HCT116 (cell line): ENCODE results near the gene CRYBG2. TPM values are rescaled to one million over a fixed set of nuclear protein-coding genes. Genes with fewer than 3 reads are reported as not detected.

ENCODE experiments used
- ATAC-seq: fragments of 200-7000 bp; cut with Tn5 transposase; 2 replicates; pipeline ENCODE4 v1.9.1; 2020; ENCODE audit warnings: mild to moderate bottlenecking, moderate library complexity
- BruUV-seq: library from RNA; stranded (reverse); fragments of 400-500 nt; replicated peaks from 2 replicates; lab custom pipeline; 2021; lab: Mats Ljungman, UMichigan
- CTCF ChIA-PET: fragments of 300-600 bp; sonication (Branson Sonifier 250); formaldehyde crosslinking; loops from one replicate; lab custom pipeline; 2021; ENCODE audit warnings: antibody characterized with exemption; lab: Charles Lee
- POLR2A ChIA-PET: fragments of 300-600, 350-600 bp; sonication (Branson Sonifier 250); formaldehyde crosslinking; loops from one replicate; lab custom pipeline; 2021; ENCODE audit warnings: antibody characterized with exemption; lab: Charles Lee
- RAD21 ChIA-PET, 2 experiments: fragments of 300-600 bp; sonication (Branson Sonifier 250); formaldehyde crosslinking; loops; one replicate each; lab custom pipeline; 2023; ENCODE audit warnings: low total read pairs in 2 of 2; ENCODE audit not compliant: uncharacterized antibody in 2 of 2, unreplicated experiment in 2 of 2, low non-redundant PET in 1 of 2; lab: Charles Lee
- DNase-seq: peaks from one replicate; pipeline ENCODE4 v3.0.0-alpha.2; 2010; ENCODE audit warnings: low read depth, low spot score
- H2AFZ ChIP-seq: fragments of 200-600 bp; shearing (Covaris generic), sonication (generic); 2 replicates; pipeline ENCODE4 v1.6.1; 2017; ENCODE audit warnings: low read depth, mixed run types, mixed read lengths, antibody characterized with exemption, low read length; ENCODE audit not compliant: poor library complexity, severe bottlenecking
- H3K27ac ChIP-seq: 2 replicates; pipeline ENCODE4 v1.5.1; 2012; ENCODE audit warnings: low read depth, low read length
- H3K27me3 ChIP-seq: fragments of 200-600 bp; sonication (generic); 2 replicates; pipeline ENCODE4 v1.6.1; 2016; ENCODE audit warnings: mixed run types, low read length, mixed read lengths; ENCODE audit not compliant: insufficient read depth
- H3K36me3 ChIP-seq, 2 experiments: fragments of 200-500 bp in 1 of 2; fragments of 200-600 bp in 1 of 2; sonication (Bioruptor generic) in 1 of 2; sonication (generic) in 1 of 2; 2 replicates each; pipeline versions ENCODE4 v1.5.1 to v1.6.1; 2014 to 2016; ENCODE audit warnings: low read length in 2 of 2, inconsistent platforms in 1 of 2, mixed read lengths in 1 of 2, mixed run types in 1 of 2; ENCODE audit not compliant: insufficient read depth in 2 of 2, control insufficient read depth in 1 of 2
- H3K4me1 ChIP-seq, 2 experiments: fragments of 200-600 bp in 1 of 2; sonication (generic) in 1 of 2; 2 replicates each; pipeline versions ENCODE4 v1.5.1 to v1.6.1; 2012 to 2017; ENCODE audit warnings: low read length in 2 of 2, inconsistent platforms in 1 of 2, mild to moderate bottlenecking in 1 of 2, mixed read lengths in 1 of 2, mixed run types in 1 of 2, moderate library complexity in 1 of 2; ENCODE audit not compliant: insufficient read depth in 2 of 2, control insufficient read depth in 1 of 2
- H3K4me2 ChIP-seq: fragments of 200-600 bp; sonication (generic); 2 replicates; pipeline ENCODE4 v1.6.1; 2017; ENCODE audit warnings: mixed run types, low read length, mixed read lengths
- H3K4me3 ChIP-seq, 2 experiments: fragments of 200-600 bp in 1 of 2; sonication (generic) in 1 of 2; replicated peaks in 1 of 2; 2 replicates each; pipeline ENCODE4 v1.5.1; 2011 to 2016; ENCODE audit warnings: low read length in 2 of 2, control low read depth in 1 of 2, low read depth in 1 of 2, mild to moderate bottlenecking in 1 of 2, mixed read lengths in 1 of 2, mixed run types in 1 of 2
- H3K79me2 ChIP-seq: fragments of 200-600 bp; sonication (generic); 2 replicates; pipeline ENCODE4 v1.6.1; 2017; ENCODE audit warnings: mild to moderate bottlenecking, mixed run types, low read length, moderate library complexity, mixed read lengths; ENCODE audit not compliant: insufficient read depth
- H3K9ac ChIP-seq: fragments of 200-600 bp; sonication (generic); 2 replicates; pipeline ENCODE4 v1.6.1; 2016; ENCODE audit warnings: low read length, mixed read lengths
- H3K9me2 ChIP-seq: fragments of 200-600 bp; sonication (generic), shearing (Covaris generic); 2 replicates; pipeline ENCODE4 v1.6.1; 2017; ENCODE audit warnings: mixed run types, mild to moderate bottlenecking, moderate library complexity; ENCODE audit not compliant: insufficient read depth
- H3K9me3 ChIP-seq, 2 experiments: fragments of 200-500 bp in 1 of 2; fragments of 200-600 bp in 1 of 2; sonication (Bioruptor generic) in 1 of 2; sonication (generic) in 1 of 2; 2 replicates each; pipeline ENCODE4 v1.6.1; 2014 to 2017; ENCODE audit warnings: low read length in 2 of 2, mixed read lengths in 2 of 2, inconsistent platforms in 1 of 2, low read depth in 1 of 2, mild to moderate bottlenecking in 1 of 2, mixed run types in 1 of 2, moderate library complexity in 1 of 2; ENCODE audit not compliant: control insufficient read depth in 1 of 2, insufficient read depth in 1 of 2
- H4K20me1 ChIP-seq: fragments of 200-600 bp; sonication (generic), shearing (Covaris generic); 2 replicates; pipeline ENCODE4 v1.6.1; 2017; ENCODE audit warnings: mixed run types, mild to moderate bottlenecking, moderate library complexity; ENCODE audit not compliant: insufficient read depth
- CEBPB ChIP-seq: IDR thresholded peaks from 2 replicates; pipeline ENCODE4 v1.6.1; 2012; ENCODE audit warnings: low read depth
- ELF1 ChIP-seq: IDR thresholded peaks from 2 replicates; pipeline ENCODE4 v1.6.1; 2012; ENCODE audit warnings: low read depth, borderline replicate concordance
- EZH2phosphoT487 ChIP-seq: fragments of 200-600 bp; IDR thresholded peaks from 2 replicates; pipeline ENCODE4 v1.6.1; 2018; ENCODE audit warnings: antibody characterized with exemption, borderline replicate concordance
- SIN3A ChIP-seq: IDR thresholded peaks from 2 replicates; pipeline ENCODE4 v1.6.1; 2012; ENCODE audit warnings: low read depth
- TCF7L2 ChIP-seq: IDR thresholded peaks from 2 replicates; pipeline ENCODE4 v1.7.0; 2011; ENCODE audit warnings: borderline replicate concordance, inconsistent platforms; ENCODE audit not compliant: insufficient read depth, insufficient read length; ENCODE audit errors: extremely low read depth
- ZNF274 ChIP-seq: fragments of 200-500 bp; sonication (Bioruptor generic); IDR thresholded peaks from 2 replicates; pipeline ENCODE4 v1.6.1; 2014; ENCODE audit warnings: mild to moderate bottlenecking, low read depth, low read length, inconsistent platforms
- intact Hi-C: fragments of 100-400 bp; cut with micrococcal nuclease; formaldehyde crosslinking; loops from 2 replicates; pipeline ENCODE4 v1.10.0; 2022
- total RNA-seq: library from RNA; stranded (reverse); gene quantifications from one replicate; pipeline ENCODE4 v1.2.1, GENCODE V29; 2021; ENCODE audit not compliant: unreplicated experiment
- TF ChIP-seq, protein P1 (sequence below), 3 experiments: fragments of 200-600 bp in 1 of 3; sonication (generic) in 1 of 3; IDR thresholded peaks in 2 of 3; conservative IDR thresholded peaks in 1 of 3; 2 replicates each; pipeline ENCODE4 v1.5.1; 2012 to 2017; ENCODE audit warnings: low read depth in 2 of 3, low read length in 2 of 3, antibody characterized with exemption in 1 of 3, borderline replicate concordance in 1 of 3, control low read depth in 1 of 3, mild to moderate bottlenecking in 1 of 3, mixed read lengths in 1 of 3, mixed run types in 1 of 3, moderate library complexity in 1 of 3; ENCODE audit not compliant: insufficient read depth in 1 of 3
- TF ChIP-seq, protein P2 (sequence below): IDR thresholded peaks from 2 replicates; pipeline ENCODE4 v1.6.1; 2011; ENCODE audit warnings: mild to moderate bottlenecking, low read length, moderate library complexity; ENCODE audit not compliant: insufficient replicate concordance; ENCODE audit errors: extremely low read depth
- TF ChIP-seq, protein P3 (sequence below): IDR thresholded peaks from 2 replicates; pipeline ENCODE4 v1.6.1; 2012

CRYBG2 gene
- total RNA-seq, 1 experiment from 2014 or later = 10.5 TPM

DNA sequence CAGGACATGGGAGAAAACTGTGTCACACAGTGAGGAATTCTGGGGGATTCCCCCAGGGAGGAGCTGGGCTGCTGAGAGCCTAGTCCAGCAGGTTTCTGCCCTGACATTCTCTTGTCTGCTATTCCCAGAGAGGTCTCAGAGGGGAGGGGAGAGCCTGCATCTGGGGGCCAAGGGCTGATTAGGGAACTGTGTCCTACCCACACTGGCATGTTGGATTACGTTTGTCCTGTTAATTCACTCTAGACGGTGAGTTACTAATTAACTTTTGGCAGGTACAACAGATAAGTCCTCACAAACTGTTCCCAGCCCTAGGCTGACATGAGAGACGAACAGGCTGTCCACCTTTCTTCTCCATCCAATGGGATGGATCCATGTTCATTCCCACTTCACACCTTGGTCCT, 76.7 kb downstream of the CRYBG2 start:
- CTCF ChIA-PET = interaction anchor here (1.0 to 3.9 kb wide), 2 partner anchors 8 to 44 kb away, joined by 3 to 47 read pairs; no protein-coding TSS in a partner anchor
- Histone ChIP-seq H3K36me3 (peaks cover 21 to 36% of the 10 kb centered on the region in 2 experiments), H3K27ac (0 out of 2 replicates have a peak overlapping the region, but pooled peaks have one; percentile 81), H3K9me2 (no peaks in the 10 kb centered on the region), H3K79me2 (peaks cover 20% of the 10 kb centered on the region), H3K4me3 (no peak overlapping the region), H3K9ac (no peak overlapping the region), H3K4me1 (peaks cover 30 to 77% of the 10 kb centered on the region in 2 experiments), H3K27me3 (no peaks in the 10 kb centered on the region), H2AFZ (no peak overlapping the region), H3K9me3 (no peaks in the 10 kb centered on the region), H4K20me1 (no peaks in the 10 kb centered on the region), H3K4me2 (no peak overlapping the region)
- RAD21 ChIA-PET = interaction anchor here in 1 of 2 experiments (1.4 kb wide), 1 partner anchor 114 kb away, joined by 5 read pairs; no protein-coding TSS in a partner anchor
- ATAC-seq = no peak
- TF ChIP-seq TCF7L2 (no peak), CEBPB (no peak), SIN3A (no peak), ELF1 (no peak), EZH2phosphoT487 (no peak), ZNF274 (no peak)
- TF ChIP-seq, protein P1, sequence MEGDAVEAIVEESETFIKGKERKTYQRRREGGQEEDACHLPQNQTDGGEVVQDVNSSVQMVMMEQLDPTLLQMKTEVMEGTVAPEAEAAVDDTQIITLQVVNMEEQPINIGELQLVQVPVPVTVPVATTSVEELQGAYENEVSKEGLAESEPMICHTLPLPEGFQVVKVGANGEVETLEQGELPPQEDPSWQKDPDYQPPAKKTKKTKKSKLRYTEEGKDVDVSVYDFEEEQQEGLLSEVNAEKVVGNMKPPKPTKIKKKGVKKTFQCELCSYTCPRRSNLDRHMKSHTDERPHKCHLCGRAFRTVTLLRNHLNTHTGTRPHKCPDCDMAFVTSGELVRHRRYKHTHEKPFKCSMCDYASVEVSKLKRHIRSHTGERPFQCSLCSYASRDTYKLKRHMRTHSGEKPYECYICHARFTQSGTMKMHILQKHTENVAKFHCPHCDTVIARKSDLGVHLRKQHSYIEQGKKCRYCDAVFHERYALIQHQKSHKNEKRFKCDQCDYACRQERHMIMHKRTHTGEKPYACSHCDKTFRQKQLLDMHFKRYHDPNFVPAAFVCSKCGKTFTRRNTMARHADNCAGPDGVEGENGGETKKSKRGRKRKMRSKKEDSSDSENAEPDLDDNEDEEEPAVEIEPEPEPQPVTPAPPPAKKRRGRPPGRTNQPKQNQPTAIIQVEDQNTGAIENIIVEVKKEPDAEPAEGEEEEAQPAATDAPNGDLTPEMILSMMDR (IDR thresholded peaks at IDR 0.05 in 2 of 3, conservative IDR thresholded peaks at IDR 0.05 in 1 of 3; ENCODE audit: borderline replicate concordance in 1 of 3, insufficient read depth in 1 of 3, low read depth in 2 of 3, low read length in 2 of 3) = no peak
- TF ChIP-seq, protein P2, sequence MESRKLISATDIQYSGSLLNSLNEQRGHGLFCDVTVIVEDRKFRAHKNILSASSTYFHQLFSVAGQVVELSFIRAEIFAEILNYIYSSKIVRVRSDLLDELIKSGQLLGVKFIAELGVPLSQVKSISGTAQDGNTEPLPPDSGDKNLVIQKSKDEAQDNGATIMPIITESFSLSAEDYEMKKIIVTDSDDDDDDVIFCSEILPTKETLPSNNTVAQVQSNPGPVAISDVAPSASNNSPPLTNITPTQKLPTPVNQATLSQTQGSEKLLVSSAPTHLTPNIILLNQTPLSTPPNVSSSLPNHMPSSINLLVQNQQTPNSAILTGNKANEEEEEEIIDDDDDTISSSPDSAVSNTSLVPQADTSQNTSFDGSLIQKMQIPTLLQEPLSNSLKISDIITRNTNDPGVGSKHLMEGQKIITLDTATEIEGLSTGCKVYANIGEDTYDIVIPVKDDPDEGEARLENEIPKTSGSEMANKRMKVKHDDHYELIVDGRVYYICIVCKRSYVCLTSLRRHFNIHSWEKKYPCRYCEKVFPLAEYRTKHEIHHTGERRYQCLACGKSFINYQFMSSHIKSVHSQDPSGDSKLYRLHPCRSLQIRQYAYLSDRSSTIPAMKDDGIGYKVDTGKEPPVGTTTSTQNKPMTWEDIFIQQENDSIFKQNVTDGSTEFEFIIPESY = no peak
- TF ChIP-seq, protein P3, sequence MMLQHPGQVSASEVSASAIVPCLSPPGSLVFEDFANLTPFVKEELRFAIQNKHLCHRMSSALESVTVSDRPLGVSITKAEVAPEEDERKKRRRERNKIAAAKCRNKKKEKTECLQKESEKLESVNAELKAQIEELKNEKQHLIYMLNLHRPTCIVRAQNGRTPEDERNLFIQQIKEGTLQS = no peak
- intact Hi-C loops = loop anchor here (5.0 kb wide), 1 partner anchor 240 kb away; no protein-coding TSS in a partner anchor
- BruUV-seq = no TSS peak
- POLR2A ChIA-PET = no interaction called here
- DNase-seq = no peak
